A549 (cell line): Measurements from ENCODE around the gene RPL32. TPM values are rescaled to one million over a fixed set of nuclear protein-coding genes. Genes with fewer than 3 reads are reported as not detected.

Source experiments
- ATAC-seq, 2 experiments: fragments of 200-7000 bp in 1 of 2; fragments of >200 bp in 1 of 2; cut with Nextera tagmentation in 1 of 2; cut with Tn5 transposase in 1 of 2; 3 replicates each; pipeline versions ENCODE4 v1.8.0 to v1.9.1; 2018 to 2020; ENCODE audit warnings: mild to moderate bottlenecking in 1 of 2, moderate library complexity in 1 of 2
- CTCF ChIA-PET: fragments of 300-600 bp; sonication (Branson Sonifier 250); formaldehyde crosslinking; extraction: SDS; loops from one replicate; lab custom pipeline; 2021; ENCODE audit warnings: antibody characterized with exemption, inconsistent platforms; lab: Yijun Ruan, JAX
- POLR2A ChIA-PET: fragments of 350-600 bp; formaldehyde crosslinking; extraction: SDS; loops from one replicate; lab custom pipeline; 2021; ENCODE audit warnings: antibody characterized with exemption, inconsistent platforms; lab: Yijun Ruan, JAX
- DNase-seq, 2 experiments: peaks; one replicate each; pipeline versions ENCODE4 v3.0.0 to v3.0.0-alpha.2; 2011 to 2016; ENCODE audit warnings: low read depth in 1 of 2, low spot score in 1 of 2
- FAIRE-seq: peaks from 2 replicates; lab custom pipeline; 2011; peaks lifted over from hg19 to GRCh38; lab: Jason Lieb, UNC
- H3K27ac ChIP-seq, 2 experiments: fragments of >200 bp; sonication (Bioruptor Twin); formaldehyde crosslinking; 3 replicates each; pipeline ENCODE4 v1.5.1; 2016 to 2017
- H3K4me1 ChIP-seq: fragments of >200 bp; sonication (Bioruptor Twin); formaldehyde crosslinking; 3 replicates; pipeline ENCODE4 v1.6.1; 2016
- H3K4me2 ChIP-seq: fragments of >200 bp; sonication (Bioruptor Twin); formaldehyde crosslinking; 3 replicates; pipeline ENCODE4 v1.6.1; 2016
- H3K4me3 ChIP-seq: fragments of >200 bp; sonication (Bioruptor Twin); formaldehyde crosslinking; 3 replicates; pipeline ENCODE4 v1.5.1; 2016
- H3K9me3 ChIP-seq: fragments of >200 bp; sonication (Bioruptor Twin); formaldehyde crosslinking; 3 replicates; pipeline ENCODE4 v1.6.1; 2016
- CHD2 ChIP-seq: fragments of 150-350 bp; IDR thresholded peaks from 2 replicates; pipeline ENCODE4 v1.6.1; 2014; ENCODE audit warnings: low read length; ENCODE audit not compliant: partially characterized antibody
- CHD4 ChIP-seq: fragments of 200-600 bp; sonication (generic); IDR thresholded peaks from 2 replicates; pipeline ENCODE4 v1.6.1; 2016; ENCODE audit warnings: antibody characterized with exemption, mild to moderate bottlenecking, borderline replicate concordance
- EHF ChIP-seq: fragments of 250-450 bp; sonication (Bioruptor Pico); IDR thresholded peaks from 2 replicates; pipeline ENCODE4 v1.5.0; 2020; ENCODE audit warnings: mild to moderate bottlenecking
- EHMT2 ChIP-seq: fragments of 200-600 bp; sonication (generic); IDR thresholded peaks from 2 replicates; pipeline ENCODE4 v1.6.1; 2016; ENCODE audit warnings: antibody characterized with exemption, low read depth, mild to moderate bottlenecking, moderate library complexity
- ELK1 ChIP-seq: fragments of 150-350 bp; IDR thresholded peaks from 2 replicates; pipeline ENCODE4 v1.6.1; 2014; ENCODE audit warnings: low read depth, mild to moderate bottlenecking, low read length
- ESRRA ChIP-seq: fragments of 150-350 bp; IDR thresholded peaks from 2 replicates; pipeline ENCODE4 v1.6.1; 2014; ENCODE audit warnings: mild to moderate bottlenecking, low read length, borderline replicate concordance
- HES2 ChIP-seq: fragments of >200 bp; sonication (Bioruptor Twin); formaldehyde crosslinking; IDR thresholded peaks from 2 replicates; pipeline ENCODE4 v1.6.1; 2016
- HEYL ChIP-seq: fragments of 250-450 bp; sonication (Bioruptor Pico); IDR thresholded peaks from 2 replicates; pipeline ENCODE4 v1.8.0; 2021; ENCODE audit warnings: mild to moderate bottlenecking, moderate library complexity
- HMGXB4 ChIP-seq: fragments of 250-450 bp; sonication (Bioruptor Pico); IDR thresholded peaks from 2 replicates; pipeline ENCODE4 v1.5.0; 2021; ENCODE audit warnings: mild to moderate bottlenecking, moderate library complexity, borderline replicate concordance
- HOXA7 ChIP-seq: fragments of 250-450 bp; sonication (Bioruptor Pico); IDR thresholded peaks from 2 replicates; pipeline ENCODE4 v1.5.0; 2020; ENCODE audit warnings: mild to moderate bottlenecking, moderate library complexity
- JUN ChIP-seq, 2 experiments: fragments of >200 bp; sonication (Bioruptor Twin); formaldehyde crosslinking; IDR thresholded peaks; 2 replicates in 1 of 2; 3 replicates in 1 of 2; pipeline ENCODE4 v1.6.1; 2016 to 2017
- MAFK ChIP-seq: fragments of 450-650 bp; IDR thresholded peaks from 2 replicates; pipeline ENCODE4 v1.6.1; 2014; ENCODE audit not compliant: partially characterized antibody
- MAX ChIP-seq: IDR thresholded peaks from 2 replicates; pipeline ENCODE4 v1.6.1; 2012
- MYC ChIP-seq: IDR thresholded peaks from 2 replicates; pipeline ENCODE4 v1.6.1; 2012; ENCODE audit warnings: mild to moderate bottlenecking, inconsistent platforms, low read length, improper control_type of control experiment, borderline replicate concordance
- NFE2L2 ChIP-seq: fragments of 150-350 bp; conservative IDR thresholded peaks from 2 replicates; pipeline ENCODE4 v1.6.1; 2014; ENCODE audit warnings: low read length
- POLR2A ChIP-seq: IDR thresholded peaks from 2 replicates; pipeline ENCODE4 v1.6.1; 2012; ENCODE audit warnings: mild to moderate bottlenecking, low read length
- RARB ChIP-seq: fragments of 250-450 bp; sonication (Bioruptor Pico); IDR thresholded peaks from 2 replicates; pipeline ENCODE4 v1.8.0; 2021; ENCODE audit warnings: mild to moderate bottlenecking, moderate library complexity
- REST ChIP-seq: fragments of 200-600 bp; sonication (generic); IDR thresholded peaks from 2 replicates; pipeline ENCODE4 v1.6.1; 2016; ENCODE audit warnings: antibody characterized with exemption, mild to moderate bottlenecking, moderate library complexity
- RFX5 ChIP-seq: fragments of 450-650 bp; IDR thresholded peaks from 2 replicates; pipeline ENCODE4 v1.7.1; 2014; ENCODE audit warnings: antibody characterized with exemption, mild to moderate bottlenecking, moderate library complexity
- SMC3 ChIP-seq: fragments of >200 bp; sonication (Bioruptor Twin); formaldehyde crosslinking; IDR thresholded peaks from 3 replicates; pipeline ENCODE4 v1.6.1; 2018; ENCODE audit warnings: inconsistent platforms
- SREBF2 ChIP-seq: fragments of 450-650 bp; IDR thresholded peaks from 2 replicates; pipeline ENCODE4 v1.6.1; 2014; ENCODE audit warnings: mild to moderate bottlenecking, moderate library complexity
- TFCP2L1 ChIP-seq: fragments of 250-450 bp; sonication (Bioruptor Pico); IDR thresholded peaks from 2 replicates; pipeline ENCODE4 v1.5.0; 2021; ENCODE audit warnings: mild to moderate bottlenecking
- ZNF302 ChIP-seq: fragments of 250-450 bp; sonication (Bioruptor Pico); IDR thresholded peaks from 2 replicates; pipeline ENCODE4 v1.9.0; 2021; ENCODE audit warnings: inconsistent platforms, mild to moderate bottlenecking, moderate library complexity
- WGBS: methylation state at CpG from one replicate; pipeline ENCODE4 v1.1.6; 2017; ENCODE audit errors: missing lambda C conversion rate; 5-methylcytosine and 5-hydroxymethylcytosine counted together
- polyA plus RNA-seq, 4 experiments: library from polyadenylated mRNA; depleted of rRNA in 3 of 4; stranded (reverse); fragments of >200 nt; fragmentation: RNase III in 1 of 4; extraction: RNeasy Plus Mini Kit Qiagen cat#74134 plus additional on column Dnase treatment in 1 of 4; gene quantifications; 2 replicates in 3 of 4; 3 replicates in 1 of 4; pipeline ENCODE4 v1.2.3, GENCODE V29; 2011 to 2017

RPL32 gene
- polyA plus RNA-seq, 2 of the 4 experiments (the other 2 are of a cell fraction), result 2,144 to 2,852 TPM

GRCh38 chr3:12884186-12884680 is 42.9 kb upstream of the RPL32 start:
- DNase-seq (no peak), FAIRE-seq (no peak), ATAC-seq (no peak; a peak in 1 of 6 replicates)
- 75% methylated on average over 15 of the region's 15 CpGs for WGBS
- TF ChIP-seq ZNF302 (CRISPR knock-in tag) (no peak), ELK1 (no peak), HOXA7 (CRISPR knock-in tag) (no peak), HMGXB4 (CRISPR knock-in tag) (no peak), SREBF2 (no peak), REST (no peak), HEYL (CRISPR knock-in tag) (no peak), RFX5 (no peak), JUN (IDR thresholded peaks at IDR 0.05) (no peak), POLR2A (no peak), CHD2 (no peak), CHD4 (no peak), EHMT2 (no peak)
- Histone ChIP-seq H3K4me1 (no peaks in the 10 kb centered on the region), H3K9me3 (no peaks in the 10 kb centered on the region), H3K4me2 (no peak overlapping the region), H3K27ac (no peak overlapping the region), H3K4me3 (no peak overlapping the region)
- POLR2A ChIA-PET, result no interaction called here
- CTCF ChIA-PET, result interaction anchor here (0.5 to 2.6 kb wide), 7 partner anchors 7 to 61 kb away, joined by 3 to 18 read pairs (median 3); no protein-coding TSS in a partner anchor

GRCh38 chr3:12882336-12883310 is 41.3 kb upstream of the RPL32 start:
- H3K9me3 ChIP-seq, result no peaks in the 10 kb centered on the region
- DNase-seq (no peak), FAIRE-seq (no peak), ATAC-seq (no peak)
- 87% methylated on average over 35 of the region's 62 CpGs for WGBS
- H3K4me3 ChIP-seq, result no peak overlapping the region
- H3K4me1 ChIP-seq, result no peaks in the 10 kb centered on the region
- ChIA-PET POLR2A (no interaction called here), CTCF (interaction anchor here (0.6 to 2.6 kb wide), 5 partner anchors 9 to 60 kb away, joined by 3 to 18 read pairs (median 4); no protein-coding TSS in a partner anchor)
- H3K27ac ChIP-seq, result no peak overlapping the region
- TF ChIP-seq ESRRA, result no peak
- no peak for TF ChIP-seq POLR2A
- TF ChIP-seq HMGXB4 (CRISPR knock-in tag), result no peak
- no peak for TF ChIP-seq SMC3
- TF ChIP-seq CHD2, result no peak
- no peak for TF ChIP-seq HEYL (CRISPR knock-in tag)
- no peak for TF ChIP-seq ELK1
- TF ChIP-seq MYC, result no peak
- no peak for TF ChIP-seq EHF
- TF ChIP-seq TFCP2L1, result no peak
- no peak for TF ChIP-seq RARB
- no peak for TF ChIP-seq CHD4
- TF ChIP-seq NFE2L2, result no peak
- TF ChIP-seq EHMT2, result no peak
- TF ChIP-seq MAFK, result no peak
- TF ChIP-seq HES2, result no peak
- TF ChIP-seq MAX, result no peak
- TF ChIP-seq, all 56 proteins: peak for 0
- H3K4me2 ChIP-seq, result no peak overlapping the region
